GM18858 (cell line): ENCODE data around the gene MAD2L2.
A peak's percentile ranks its signal among the peaks of the same experiment; 100 is the strongest.

Source experiments
- ATAC-seq: cut with Tn5 transposase; IDR thresholded peaks from one replicate; pipeline ENCODE4 v1.9.1; 2021; ENCODE audit not compliant: unreplicated experiment

The MAD2L2 gene

DNA sequence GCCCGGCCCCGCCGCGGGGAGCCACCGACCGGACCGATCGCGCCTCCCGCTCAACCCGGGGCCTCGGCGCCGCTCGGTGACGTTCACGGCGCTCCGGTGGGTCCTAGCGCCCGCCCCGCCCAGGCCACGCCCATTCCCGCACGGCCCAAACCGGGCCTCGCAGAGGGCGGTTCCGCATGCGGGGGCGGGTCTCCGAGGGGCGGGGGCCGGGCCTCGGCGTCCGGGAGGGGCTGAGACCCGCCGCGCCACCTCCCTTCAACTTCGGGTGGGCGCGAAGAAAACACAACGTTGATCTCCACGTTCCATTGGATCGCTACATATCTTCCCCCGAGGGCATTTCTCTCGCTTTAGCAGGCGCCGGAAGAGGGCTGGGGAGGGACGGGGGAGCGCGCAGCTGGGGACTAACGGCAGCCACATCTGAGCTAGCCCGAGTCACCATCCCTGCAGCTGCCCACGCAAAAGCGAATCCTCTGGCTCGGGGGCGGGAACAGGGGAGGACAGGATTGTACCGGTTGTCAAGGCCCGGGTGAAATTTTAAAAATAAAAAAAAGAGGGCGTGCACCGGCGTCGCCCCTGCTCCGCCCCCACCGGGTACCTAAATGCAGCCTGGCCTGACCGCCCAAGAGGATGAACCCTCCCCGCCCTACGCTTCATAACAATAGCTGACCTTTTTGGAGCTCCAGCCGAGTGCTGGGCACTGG, at the start of gene MAD2L2:
TSS of gene MAD2L2 (minus strand) at position 78 of the 701 bp plus-strand sequence. CDS start 547 bp downstream, outside the sequence.
- peak; percentile 46 for ATAC-seq

DNA sequence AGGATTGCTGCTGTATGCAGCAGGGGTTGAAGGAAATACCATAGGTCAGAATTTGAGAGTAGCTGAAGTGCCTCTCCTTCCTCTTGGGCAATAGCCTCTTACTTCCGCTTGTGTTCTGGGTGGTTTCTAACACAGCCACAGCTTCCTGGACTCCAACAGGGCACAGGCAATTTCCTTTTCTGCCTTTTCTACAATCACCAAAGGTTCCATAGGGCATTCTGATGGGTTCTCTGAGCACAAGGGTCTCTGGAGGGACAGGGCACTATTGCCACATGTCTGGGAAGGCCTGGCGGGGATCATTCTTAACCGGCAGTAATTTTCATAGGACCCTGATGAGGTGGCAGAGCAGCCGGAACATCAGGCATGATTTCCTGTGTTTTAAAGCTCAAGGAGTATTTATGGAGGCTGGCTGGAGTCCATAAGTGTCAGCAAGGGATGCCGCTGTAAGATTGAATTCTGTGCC, 49.5 kb upstream of the MAD2L2 start:
- no peak for ATAC-seq

DNA sequence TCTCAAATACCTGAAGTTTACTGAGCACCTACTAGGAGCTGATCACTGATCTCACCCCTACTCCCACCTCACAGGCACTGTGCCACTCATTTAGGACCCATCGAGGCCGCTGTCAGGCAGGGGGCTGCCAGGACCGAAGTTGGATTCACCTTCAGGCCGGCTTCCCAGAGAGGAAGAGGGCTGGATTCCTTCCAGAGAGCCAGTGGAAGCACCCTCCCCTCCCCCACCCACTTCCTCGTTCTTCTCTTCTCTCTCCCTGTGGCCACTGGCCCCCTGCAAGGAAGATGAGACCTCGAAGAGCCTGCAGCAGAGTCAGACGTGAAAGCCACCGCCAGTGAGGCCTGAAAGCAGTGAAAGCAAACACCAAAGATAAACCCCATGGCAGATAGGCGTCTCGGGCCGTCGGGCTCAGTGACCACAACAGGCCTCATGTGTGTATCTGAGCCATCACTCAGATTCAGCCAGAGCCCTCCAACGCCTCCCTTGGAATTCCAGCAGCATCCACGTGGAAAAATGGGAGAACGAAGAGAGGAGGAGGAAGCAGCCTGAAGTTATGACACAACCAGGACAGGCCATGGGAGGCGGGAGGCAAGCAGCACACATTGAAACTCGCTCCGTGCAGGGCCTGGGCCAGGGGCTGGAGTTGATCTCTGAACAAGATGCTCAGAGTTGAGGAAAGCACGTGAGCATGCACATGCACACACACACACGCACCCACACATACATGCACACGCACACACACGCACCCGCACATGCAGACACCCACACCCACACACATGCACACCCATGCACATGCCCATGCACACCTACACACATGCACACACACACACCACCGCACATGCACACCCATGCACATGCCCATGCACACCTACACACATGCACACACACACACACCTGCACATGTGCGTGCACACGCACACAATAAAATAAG, 48.8 kb upstream of the MAD2L2 start:
- no peak for ATAC-seq

DNA sequence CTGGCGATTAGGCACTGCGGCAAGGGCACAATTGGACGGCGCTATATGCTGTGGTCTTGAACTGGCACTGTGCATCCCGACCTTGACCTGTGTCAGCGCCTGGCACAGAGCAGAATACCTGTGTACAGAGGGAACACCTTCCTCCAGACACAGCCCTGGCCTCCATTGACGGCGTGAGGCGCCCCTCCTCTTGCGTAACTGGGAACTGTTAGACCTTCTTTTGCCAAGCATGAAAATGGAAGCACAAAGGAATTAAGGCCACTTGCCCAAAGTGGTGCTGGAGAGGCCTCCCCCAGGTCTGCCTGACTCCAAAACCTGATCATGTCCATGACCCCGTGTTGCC, 48.2 kb upstream of the MAD2L2 start:
- no peak for ATAC-seq

DNA sequence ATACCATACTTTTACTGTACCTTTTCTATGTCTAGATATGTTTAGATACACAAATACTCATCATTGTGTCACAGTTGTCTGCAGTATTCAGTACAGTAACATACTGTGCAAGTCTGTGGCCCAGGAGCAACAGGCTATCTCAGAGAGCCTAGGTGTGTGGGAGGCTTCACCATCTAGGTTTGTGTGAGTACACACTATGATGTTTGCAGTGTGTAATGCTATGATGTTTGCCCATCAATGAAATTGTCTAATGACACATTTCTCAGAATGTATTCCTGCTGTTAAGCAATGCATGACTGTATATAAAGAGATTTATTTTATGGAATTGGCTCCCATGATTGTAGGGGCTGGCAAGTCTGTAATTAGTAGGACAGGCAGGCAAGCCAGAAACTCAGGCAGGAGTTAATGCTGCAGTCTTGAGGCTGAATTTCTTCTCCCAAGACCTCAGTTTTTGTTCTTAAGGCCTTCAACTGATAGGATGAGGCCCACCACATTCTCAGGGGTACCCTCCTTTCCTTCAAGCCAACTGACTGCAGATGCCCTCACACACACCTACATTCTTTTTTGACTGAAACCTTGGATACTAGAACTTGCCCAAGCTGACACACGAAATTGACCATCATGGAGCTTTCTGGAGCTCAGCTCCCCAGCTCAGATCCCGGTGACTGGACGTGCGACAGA, 47.3 kb upstream of the MAD2L2 start:
- no peak for ATAC-seq

DNA sequence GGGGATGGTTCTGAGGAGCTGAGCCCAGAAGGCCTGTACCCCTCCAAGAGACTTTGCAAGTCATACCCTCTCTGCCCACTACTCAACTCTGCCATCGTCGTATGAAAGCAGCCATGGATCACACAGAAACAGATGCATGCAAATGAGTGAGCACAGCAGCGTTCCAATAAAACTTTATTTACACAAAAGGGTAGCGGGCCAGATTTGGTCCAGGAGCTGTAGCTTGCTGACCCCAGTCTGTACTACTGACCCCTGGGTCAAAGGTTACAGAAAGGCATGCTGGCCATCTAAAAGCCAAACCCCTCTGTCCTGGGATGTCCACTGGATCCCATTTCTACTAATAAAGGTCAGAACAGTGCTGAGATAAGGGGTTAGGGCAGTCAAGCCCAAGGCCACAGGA, 46.2 kb upstream of the MAD2L2 start:
- ATAC-seq: no peak

DNA sequence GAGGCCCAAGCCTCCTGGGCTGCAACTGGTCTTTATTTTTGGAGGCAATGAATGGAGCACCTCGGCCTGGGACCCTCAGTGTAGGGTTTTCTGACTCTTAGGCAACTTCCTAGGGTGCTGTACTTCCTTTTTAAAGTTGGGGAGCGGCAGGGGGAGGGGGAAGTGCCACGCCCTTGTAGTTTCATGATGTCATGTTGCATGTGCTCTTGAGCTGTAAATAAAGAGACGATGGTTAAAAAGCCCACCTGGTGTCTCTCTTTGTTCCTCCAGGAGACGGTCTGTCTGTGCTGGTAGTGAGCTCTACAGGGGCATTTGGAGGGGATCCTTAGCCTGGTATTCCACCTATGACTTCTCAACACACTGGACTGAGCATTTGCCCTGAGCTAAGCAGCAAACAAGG, 44.7 kb upstream of the MAD2L2 start:
- no peak for ATAC-seq

DNA sequence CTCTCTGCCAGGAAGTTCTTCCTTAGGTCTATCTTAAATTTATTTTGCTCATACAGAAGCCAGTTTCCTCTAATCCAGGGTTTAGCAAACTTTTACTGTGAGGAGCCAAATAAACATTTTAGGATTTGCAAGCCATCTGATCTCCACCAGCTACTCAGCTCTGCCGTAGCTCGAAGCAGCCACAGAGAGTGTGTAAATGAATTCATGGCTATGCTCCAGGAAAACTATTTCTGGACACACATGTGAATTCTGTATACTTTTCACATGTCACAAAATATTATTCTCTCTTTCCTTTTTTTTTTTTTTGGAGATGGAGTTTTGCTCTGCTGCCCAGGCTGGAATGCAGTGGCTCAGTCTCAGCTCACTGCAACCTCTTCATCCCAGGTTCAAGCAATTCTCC, 41.6 kb upstream of the MAD2L2 start:
- no peak for ATAC-seq

DNA sequence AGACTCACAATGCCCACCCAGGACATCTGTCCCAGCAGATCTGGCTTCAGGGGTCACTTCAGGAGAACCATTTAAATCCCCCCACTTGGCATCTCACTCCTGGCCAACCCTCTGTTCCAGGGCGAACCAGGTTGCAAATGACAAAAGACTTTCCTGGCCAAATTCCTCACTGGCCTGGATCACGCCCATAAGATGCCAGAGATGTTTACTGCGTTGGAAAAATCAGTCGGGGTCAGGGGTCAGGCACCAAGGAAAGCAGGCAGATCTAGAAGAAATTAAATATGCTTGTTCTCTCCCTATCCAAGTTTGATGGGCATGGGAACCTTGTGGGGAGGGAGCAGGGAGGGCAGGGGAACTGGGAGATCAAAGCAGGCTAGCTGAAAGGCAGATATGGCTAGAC, 40.4 kb upstream of the MAD2L2 start:
- no peak for ATAC-seq

DNA sequence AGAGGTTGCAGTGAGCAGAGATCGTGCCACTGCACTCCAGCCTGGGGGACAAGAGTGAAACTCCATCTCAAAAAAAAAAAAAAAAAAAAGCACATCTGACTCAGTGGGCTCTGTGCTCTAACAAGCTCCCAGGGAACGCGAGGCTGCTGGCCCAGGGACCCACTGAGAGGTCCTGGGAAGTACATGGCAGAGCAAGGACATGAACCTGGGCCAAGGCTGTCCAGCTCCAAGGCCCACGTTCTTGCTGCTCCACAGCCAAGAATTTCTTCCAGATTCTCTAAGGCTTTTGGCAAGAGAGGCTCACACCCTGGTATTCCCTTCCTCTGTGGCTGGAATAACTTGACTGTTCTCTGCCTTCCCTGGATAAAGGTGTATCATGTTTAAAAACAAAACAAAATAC, 39.6 kb upstream of the MAD2L2 start:
- no peak for ATAC-seq

DNA sequence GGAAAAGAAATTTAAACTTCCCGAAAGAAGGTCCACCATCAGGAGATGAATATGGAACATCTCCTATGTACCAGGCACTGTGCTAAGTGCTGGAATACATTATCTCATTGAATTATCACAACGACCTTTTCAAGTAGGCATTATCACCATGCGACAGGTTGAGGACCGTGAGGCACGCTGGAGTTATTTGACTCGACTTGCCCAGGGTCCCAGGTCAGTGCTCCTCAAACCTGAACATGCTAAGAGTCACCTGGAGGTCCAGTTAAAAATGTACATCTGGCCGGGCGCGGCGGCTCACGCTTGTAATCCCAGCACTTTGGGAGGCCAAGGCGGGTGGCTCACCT, 39.1 kb upstream of the MAD2L2 start:
- ATAC-seq: no peak

DNA sequence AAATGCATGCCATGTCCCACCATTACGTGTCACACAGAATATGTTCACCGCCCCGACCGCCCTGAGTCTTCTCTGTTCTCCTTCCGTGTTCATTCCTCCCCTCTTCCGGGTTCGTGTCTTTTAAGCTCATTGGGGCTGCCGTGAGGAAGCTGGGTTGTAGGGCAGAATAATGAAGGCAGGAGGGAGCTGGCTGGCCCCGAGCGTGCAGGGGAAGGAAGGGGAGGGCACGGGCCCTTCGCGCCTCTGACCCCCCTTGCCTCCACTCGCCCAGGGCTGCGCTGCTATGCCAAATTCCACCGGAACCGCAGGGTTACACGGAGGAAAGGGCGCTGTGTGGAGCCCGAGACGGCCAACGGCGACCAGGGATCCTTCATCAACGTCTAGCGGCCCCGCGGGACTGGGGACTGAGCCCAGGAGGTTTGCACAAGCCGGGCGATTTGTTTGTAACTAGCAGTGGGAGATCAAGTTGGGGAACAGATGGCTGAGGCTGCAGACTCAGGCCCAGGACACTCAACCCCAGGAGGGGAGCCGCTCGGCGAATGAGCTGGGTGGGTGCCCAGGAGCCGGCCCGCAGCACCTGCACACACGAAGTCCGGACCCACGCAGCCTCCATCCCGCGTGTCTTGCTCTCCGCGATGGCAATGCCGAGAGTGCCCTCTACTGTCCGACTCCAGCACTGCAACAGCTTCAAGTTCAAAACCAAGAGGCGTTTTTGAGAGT, 38.5 kb upstream of the MAD2L2 start:
- no peak for ATAC-seq

DNA sequence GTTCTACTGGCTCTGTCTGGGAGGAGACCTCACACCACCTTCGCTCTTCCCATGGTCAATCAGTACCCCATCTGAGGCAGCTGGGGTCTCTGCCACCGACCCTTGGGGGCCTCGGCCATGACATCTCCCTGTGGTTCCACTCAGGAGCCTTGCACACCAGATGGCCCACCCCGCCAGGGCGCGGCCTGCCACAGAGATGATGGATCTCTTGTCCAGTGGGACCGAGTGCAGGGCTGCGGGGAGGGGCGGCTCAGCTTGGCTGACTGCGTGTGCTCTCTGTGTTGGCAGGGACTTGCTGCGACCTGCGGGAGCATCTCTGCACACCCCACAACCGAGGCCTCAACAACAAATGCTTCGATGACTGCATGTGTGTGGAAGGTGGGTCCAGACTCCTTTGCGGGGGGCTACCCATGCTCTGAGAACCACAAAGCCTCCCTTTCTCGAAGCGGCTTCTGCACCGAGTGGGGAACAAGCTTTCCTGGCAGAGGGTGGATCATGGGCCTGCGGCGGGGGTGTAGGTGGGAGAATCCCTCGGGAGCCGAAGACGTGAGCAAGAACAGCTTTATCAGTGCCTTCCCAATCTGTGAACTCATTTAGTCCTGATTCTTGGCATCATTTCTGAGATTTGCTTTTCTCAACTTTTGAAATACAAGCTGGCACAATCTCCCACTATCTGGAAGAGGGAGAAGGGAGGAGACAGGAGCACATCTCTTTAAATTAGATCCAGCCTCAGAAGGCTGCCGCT, 34.1 kb upstream of the MAD2L2 start:
- no peak for ATAC-seq

DNA sequence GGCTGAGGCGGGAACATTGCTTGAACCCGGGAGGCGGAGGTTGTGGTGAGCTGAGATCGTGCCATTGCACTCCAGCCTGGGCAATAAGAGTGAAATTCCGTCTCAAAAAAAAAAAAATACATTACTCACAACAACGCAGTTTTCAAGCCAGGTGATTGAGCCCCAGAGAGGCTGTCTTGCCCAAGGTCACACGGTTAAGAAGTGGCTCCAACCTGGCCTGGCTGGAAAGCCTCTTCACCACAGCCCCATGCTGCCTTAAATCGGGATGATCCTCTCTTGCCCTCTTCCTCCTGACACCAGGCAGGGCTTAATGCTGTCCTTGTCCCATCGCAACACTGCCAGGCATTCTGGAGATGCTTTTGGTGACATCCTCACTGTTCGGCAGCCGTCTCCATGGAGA, 32.1 kb upstream of the MAD2L2 start:
- ATAC-seq: no peak

DNA sequence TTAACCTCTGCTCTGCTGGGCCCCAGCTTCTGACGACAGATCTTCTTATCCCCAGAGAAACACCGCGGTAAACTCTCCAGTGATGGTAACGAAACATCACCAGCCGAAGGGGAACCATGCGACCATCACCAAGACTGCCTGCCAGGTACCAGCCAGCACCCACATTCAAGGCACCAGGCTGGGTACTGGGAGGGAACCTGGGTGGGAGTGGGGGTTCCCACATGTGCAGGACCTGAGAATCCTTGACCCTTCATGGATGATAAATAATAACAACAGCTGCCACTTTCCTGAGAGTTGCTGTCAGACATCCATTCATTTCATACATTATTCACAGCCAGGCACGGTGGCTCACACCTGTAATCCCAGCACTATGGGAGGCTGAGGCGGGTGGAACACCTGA, 31.3 kb upstream of the MAD2L2 start:
- ATAC-seq: no peak

DNA sequence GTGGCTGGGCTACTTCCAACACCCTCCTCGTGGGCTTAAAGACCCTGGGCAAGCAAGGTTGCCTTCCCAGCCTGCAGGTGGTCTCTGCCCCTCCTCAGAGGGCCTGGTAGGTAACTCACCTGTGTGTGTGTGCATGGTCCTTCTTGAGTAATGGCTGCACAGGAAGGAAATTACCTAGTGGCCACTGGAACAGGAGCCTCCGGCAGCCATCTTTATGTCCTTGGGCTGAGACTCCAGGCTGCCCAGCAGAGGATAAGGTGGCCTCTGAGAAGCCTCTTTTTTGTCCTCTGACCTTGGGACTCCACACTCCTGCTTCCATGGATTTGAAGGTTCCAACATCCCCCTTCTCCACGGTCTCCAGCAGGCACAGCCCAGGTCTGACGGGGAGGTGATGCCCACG, 30.5 kb upstream of the MAD2L2 start:
- no peak for ATAC-seq

DNA sequence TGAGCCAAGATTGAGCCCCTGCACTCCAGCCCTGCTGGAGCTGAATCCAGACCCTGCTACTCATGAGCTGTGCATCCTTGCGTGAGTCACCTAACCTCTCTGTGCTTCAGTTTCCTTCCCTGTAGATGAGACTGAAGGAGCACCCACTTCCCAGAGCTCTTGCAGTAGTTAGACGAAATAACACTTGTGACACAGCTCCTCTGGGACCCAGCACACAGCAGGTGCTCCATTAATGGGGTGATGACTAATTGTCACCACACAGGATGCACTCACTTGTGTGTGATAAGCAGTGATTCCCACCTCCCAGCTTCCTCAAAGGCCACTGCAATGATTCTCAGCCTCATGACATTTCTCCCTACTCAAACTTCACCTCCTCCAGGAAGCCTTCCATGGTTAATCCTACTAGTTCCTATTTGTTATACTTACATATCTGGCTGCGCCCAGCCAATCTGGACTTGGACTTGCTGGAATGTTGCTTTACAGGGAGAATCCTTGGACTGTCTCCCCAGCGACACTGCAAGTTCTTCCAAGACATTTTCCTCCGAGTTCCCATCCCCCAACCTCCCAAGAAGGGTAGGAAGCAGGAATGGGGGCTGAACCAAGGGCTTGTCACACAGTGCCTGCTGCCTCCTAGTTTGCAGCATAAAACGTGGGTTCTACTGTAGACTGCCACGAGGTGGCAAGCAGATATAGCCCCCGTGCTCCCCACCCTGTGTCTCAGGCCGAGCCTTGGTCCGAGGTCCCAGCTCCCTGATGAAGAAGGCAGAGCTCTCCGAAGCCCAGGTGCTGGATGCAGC, 27.8 kb upstream of the MAD2L2 start:
- no peak for ATAC-seq

DNA sequence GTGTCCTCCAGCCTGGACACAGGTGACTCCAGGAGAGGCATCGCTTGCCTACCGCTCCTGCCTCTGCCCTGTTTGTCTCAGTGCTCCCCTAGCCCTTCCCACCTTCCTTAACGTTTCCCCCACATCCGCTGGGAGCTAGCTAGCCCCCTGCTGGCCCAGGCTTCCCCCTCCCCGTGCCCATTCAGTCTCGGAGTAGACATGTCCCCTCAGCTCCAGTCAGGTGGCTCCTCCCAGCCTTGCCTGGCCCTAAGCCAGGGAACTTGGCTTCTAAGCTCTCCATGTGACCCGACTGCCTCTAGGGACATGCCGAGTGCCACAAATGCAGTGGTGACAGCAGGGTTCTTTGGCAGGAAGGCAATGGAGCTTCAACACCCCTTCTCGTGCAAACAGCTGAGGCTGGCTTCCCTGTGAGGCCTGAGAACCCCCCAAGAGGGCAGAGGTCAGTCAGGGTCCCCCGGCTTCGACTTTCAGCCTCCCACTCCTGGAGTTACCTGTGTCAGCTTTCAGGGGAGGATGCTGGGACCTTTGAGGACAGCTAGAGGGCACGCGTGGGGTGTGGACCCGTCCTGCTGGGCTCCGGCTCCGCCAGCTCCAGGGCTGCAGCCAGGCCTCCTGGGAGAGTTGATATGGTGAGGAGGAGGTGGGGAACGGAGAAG, 26.8 kb upstream of the MAD2L2 start:
- no peak for ATAC-seq

DNA sequence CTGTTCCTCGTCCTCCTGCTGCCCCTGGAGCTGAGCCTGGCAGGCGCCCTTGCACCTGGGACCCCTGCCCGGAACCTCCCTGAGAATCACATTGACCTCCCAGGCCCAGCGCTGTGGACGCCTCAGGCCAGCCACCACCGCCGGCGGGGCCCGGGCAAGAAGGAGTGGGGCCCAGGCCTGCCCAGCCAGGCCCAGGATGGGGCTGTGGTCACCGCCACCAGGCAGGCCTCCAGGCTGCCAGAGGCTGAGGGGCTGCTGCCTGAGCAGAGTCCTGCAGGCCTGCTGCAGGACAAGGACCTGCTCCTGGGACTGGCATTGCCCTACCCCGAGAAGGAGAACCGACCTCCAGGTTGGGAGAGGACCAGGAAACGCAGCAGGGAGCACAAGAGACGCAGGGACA, 25.3 kb upstream of the MAD2L2 start:
- ATAC-seq: no peak
